Measurements from ENCODE around the gene KCNMA1.

KCNMA1 gene

GRCh38 chr10:76946270-76946669 is 691.3 kb downstream of the KCNMA1 start:
- no peak for DNase-seq

DNA sequence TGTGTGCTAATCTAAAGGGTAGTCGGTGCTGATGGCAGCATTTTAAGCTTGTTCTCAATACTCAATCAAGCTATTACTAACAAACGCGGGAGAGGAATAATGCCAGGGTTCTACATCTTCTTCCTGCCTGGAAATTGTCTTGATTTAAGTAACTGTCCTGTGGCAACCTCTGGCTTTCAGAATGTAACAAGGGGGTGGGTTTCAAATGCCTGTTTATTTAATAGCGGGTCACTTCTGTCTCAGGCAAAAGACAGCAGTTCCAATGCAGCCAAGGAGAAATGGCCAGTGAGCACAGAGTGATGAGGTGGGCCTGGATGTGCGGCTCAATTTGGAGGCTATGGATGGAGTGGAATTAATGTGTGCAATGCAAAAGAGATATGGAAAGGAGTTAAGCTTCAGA is 692.4 kb downstream of the KCNMA1 start:
- DNase-seq: no peak

DNA sequence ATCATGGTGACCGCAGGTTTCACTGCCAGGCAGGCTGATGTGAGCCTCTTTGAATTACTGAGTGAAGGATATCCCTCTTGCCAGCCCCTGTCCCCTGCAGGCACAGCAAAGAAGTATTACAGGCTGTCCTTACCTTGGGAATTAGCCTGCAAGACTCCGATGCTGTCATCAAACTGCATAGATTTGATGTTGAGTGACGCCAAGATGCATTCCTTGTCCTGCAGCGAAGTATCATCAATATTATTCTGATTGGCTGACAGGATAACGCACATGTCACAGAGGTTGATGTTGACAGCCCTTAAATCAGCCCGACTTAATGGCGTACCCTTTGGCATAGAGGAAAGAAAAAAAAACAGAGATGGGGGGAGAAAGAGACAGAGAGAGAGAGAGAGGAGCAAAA is 693.0 kb downstream of the KCNMA1 start:
- no peak for DNase-seq

- DNase-seq: no peak
These were observed 694.8 kb downstream of the KCNMA1 start for GRCh38 chr10:76942628-76943416.

DNA sequence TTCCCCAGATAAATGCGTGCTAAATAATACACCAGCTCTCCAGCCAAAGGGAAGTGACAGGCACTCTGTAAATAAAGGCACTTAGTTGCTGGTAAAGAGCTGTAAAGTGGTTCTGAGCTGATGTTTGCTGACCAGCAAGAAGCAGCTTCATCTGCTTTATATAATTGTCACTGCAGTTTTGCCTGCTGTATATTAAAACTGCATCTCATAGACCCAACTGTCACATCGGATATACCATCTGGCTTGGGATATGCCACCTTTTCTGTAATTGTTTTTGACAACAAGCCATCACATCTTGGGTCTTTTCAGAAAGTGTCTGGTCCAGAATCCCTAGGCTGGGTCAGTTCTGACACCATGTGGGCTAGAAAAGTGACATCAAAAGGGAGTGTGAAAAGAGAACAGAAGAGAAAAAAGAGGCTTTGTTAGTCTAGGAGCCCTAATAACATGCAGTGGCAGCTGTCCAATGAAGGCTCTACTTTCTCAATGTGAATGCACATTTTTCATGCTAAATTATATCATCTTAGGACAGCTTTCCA is 697.6 kb downstream of the KCNMA1 start:
- DNase-seq: no peak

DNA sequence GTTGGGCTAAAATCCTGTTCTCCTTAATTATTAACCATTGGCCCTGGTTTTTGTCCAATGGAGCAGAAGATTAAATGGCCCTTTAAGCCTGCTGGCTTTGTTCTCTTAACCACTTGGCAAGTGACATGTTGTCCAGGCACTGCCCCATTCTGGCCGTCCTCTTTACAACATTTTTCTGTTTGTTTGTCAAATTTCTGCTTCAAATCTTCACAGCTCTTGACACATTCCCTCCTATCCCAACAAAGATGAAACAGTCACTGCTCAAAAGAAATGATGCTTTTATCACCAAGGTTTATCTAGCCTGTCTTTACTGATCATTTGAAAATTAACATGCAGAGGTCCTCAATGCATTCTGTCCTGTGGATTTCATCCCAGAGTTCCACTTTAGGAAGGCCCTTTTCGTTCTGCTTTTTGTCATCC is 700.4 kb downstream of the KCNMA1 start:
- no peak for DNase-seq

GRCh38 chr10:76935941-76936613 is 701.5 kb downstream of the KCNMA1 start:
- DNase-seq: no peak

GRCh38 chr10:76928565-76928964 is 709.0 kb downstream of the KCNMA1 start:
- DNase-seq: no peak

DNA sequence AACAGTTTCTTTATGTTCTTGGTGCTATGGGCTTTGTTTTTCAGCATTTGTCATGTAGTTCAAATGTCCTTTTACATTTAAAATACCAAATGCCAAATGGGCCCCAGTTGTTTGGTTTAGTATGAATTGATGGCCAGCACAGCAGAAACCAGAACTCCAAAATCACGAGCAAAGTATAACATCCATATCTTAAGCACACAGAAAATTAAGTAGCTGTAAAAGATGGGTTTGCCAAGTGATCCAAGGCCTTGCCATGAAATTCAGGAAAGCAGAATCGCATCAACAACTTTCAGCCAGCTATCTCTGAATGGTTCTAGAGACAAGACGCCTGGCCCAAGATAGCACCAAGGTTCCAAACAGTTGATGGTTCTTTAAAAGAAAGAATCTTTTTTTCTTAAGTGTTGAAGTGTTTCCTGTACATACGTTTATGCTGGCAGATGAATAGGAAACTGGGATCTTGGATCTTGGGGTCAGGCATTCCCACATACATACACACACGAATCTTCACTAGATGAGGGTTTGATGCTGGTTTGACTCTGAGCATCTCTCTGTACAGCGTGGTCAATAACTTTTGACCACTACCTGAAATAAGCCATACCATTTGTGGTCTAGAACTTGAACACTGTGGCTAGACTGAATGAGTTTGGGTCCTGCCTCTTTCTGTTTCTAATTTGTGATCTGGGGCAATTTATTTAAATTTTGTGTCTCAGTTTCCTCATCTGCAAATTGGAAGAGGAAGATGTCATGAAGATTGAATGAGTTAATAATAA is 711.8 kb downstream of the KCNMA1 start:
- DNase-seq: no peak

DNA sequence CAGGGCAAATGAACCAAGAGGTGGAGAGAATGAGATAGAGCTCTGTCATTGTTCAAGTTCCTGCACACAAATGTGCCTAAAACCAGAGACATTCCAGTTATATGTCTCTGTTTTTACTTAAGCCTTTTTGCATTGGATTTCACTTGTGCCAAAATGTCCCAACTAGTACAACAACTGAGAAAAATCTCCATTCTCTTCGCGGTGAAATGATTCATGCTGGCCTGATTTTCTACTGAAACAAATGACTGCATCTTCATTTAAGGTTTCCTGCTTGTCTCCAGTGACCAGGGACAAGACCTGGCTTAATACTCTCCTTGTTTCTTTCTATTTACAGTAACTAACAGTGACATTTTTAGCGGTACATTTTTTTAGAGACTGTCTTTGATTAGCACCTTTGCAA is 714.9 kb downstream of the KCNMA1 start:
- no peak for DNase-seq

DNA sequence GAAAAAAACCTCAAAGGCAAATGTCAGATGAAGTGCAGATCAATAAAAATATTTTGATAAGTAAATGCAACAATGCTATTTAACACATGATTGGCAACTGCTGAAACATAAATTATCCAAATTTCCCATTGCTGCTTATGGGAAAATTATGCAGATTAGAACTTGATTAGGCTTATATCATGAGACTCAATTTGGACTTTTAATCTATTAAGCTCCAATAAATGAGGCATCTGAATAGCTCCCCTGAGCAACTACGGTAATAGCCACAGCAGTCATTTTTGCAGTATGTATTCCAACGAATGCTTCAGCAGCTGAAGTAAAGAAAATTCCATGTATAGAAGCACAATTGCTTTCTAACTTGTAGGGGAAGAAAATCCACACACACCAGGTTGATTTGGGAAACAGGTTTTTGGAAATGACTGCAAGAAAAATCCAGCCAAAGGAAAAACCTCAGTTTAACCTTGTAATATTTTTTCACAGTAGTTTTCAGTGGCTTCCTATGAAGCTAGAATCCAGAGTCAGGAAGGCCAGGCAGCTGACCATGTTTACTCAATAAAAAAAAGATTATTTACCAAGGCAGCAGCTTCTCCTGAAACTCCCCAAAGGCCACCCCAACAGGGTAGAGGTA is 716.1 kb downstream of the KCNMA1 start:
- DNase-seq: no peak

- DNase-seq: no peak
These were observed 717.0 kb downstream of the KCNMA1 start for GRCh38 chr10:76920581-76920980.

- no peak for DNase-seq
These were observed 719.5 kb downstream of the KCNMA1 start for GRCh38 chr10:76918106-76918505.

- DNase-seq: no peak
These were observed 720.5 kb downstream of the KCNMA1 start for GRCh38 chr10:76917071-76917470.

GRCh38 chr10:76916536-76916935 is 721.1 kb downstream of the KCNMA1 start:
- no peak for DNase-seq

GRCh38 chr10:76915316-76915715 is 722.3 kb downstream of the KCNMA1 start:
- DNase-seq: no peak

DNA sequence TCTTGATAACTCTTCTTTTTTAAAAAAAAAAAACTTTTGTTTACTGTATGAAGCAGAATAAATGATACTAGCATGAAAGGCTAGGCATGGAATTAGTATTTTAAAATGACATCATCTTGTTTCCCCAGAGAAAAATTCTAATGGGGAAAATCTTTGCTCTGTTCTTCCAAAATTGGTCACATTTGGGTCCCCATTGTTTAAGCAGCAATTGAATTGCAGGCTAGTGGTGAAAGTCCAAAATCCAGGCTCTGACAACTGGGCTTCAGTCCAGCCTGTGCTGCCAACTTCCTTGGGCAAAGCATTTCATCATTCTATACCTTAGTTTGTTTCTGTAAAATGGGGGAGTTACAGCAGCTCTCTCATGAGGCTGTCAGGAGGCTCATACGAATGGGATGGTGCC is 726.4 kb downstream of the KCNMA1 start:
- DNase-seq: no peak

DNA sequence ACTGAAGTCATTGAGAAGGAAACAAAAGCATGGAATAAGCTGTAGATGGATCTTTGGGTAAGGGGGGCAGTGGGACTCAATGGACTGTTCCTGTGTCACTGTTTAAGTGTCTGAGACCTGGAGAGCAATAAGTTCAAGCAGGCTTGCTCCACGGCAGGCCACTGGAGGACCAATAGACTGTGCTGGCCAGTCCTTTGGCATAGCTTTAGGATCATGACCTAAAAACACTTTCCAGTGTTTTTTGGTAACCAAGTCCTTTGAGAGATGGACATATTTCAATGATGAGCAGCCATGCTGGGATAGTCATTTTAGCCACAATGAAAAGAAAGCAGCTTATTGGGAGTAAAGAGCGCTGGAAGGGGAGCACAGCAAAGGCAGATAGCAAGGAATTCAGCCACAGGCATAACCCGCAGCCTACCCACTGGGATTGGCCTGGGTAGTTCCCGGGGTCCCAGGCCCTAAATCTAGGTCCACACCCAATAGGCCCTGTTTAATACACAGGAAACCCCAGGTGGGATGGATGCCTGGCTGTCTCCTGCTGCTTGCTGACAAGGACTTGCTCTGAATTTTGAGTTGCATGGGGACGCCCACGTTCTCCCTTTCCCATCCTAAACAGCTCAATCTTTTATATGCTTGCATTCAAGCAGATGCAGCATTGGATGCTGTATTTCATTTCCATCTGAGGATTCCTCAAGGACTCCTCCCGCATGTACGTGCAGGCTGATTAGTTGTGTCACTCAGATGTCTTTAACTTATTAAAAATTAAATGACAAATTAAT is 727.2 kb downstream of the KCNMA1 start:
- no peak for DNase-seq

DNA sequence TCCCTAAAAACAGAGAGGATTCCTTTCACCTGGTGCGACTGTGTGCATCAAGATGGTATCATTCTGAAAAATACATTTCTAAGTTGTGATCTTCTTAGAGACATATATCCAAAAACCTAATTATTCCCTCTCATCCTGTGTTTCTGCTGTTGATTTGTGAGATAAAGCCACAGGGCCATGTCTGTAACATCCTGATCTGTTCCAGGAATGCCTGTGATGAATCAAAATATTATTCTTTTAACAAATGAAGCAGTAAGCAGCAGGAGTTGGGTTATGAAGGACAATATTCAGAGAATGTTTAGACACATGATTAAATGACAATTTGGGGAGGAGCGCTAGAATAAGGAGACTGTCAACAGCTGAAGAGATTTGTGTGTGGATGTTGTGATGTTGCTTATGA is 731.4 kb downstream of the KCNMA1 start:
- DNase-seq: no peak

DNA sequence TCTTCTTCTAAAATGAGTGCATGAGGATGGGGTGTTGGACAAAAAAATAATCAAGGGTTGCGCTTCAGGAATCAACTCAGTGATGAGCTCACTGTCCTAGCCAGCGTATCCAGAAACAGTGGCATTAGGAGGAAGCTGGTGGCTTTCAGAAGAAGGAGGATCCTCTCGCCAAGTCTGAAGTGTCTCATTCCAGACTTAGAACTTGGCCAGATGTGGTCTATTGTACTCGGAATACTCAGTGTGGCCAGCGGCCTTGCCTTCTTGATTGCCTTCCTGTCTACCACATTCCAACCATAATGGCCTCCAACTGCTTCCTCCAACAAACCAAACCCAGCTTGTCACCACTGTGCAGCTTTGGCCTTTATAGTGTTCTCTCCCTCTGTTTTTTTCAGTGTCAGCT is 732.4 kb downstream of the KCNMA1 start:
- DNase-seq: no peak

DNA sequence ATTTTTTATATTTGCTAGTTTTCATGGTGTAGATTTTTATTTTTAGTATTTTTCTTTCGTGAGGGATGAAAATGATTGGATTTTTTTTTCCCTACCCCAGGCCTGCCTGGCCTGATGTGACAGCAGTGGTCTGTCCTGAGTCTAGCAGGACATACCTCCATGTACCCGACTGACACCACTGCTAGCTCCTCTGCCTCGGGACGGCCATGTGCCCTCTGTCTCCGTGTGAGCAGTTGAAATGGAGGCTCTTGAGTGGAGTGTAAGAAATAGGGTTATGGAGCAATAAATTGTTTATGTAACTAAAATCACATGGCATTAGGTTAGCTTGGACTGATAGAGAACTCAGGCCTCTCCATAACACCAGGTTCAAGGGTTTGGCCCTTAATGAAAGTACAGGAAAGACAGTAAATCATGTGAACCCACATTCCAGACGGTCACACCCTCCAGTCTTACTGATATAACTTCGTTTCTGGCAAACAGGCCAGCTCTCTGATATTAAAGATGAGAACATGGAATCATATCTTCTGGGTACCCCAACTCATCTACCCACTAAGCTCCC is 734.1 kb downstream of the KCNMA1 start:
- no peak for DNase-seq

GRCh38 chr10:76902949-76903348 is 734.7 kb downstream of the KCNMA1 start:
- DNase-seq: peak; percentile 46
